Calu3 (cell line): ENCODE data around the gene SETBP1. TPM values are rescaled to one million over a fixed set of nuclear protein-coding genes. Genes with fewer than 3 reads are reported as not detected.

ENCODE experiments used
- BruUV-seq: library from RNA; stranded (reverse); fragments of 400-500 nt; replicated peaks from 2 replicates; lab custom pipeline; 2021; lab: Mats Ljungman, UMichigan
- CTCF ChIA-PET: fragments of 300-600 bp; sonication (Branson Sonifier 250); formaldehyde crosslinking; loops from one replicate; lab custom pipeline; 2022; ENCODE audit warnings: antibody characterized with exemption; lab: Charles Lee
- DNase-seq: peaks from one replicate; pipeline ENCODE4 v3.0.0; 2022
- H3K27ac Mint-ChIP-seq: one replicate; pipeline ENCODE4 v1.8.0; 2022; ENCODE audit warnings: mixed read lengths; ENCODE audit not compliant: unreplicated experiment
- H3K27me3 Mint-ChIP-seq: one replicate; pipeline ENCODE4 v1.8.0; 2022; ENCODE audit warnings: mixed read lengths; ENCODE audit not compliant: unreplicated experiment
- H3K36me3 Mint-ChIP-seq: one replicate; pipeline ENCODE4 v1.8.0; 2022; ENCODE audit warnings: mild to moderate bottlenecking, moderate library complexity, mixed read lengths; ENCODE audit not compliant: insufficient read depth, unreplicated experiment
- H3K4me1 Mint-ChIP-seq: one replicate; pipeline ENCODE4 v1.8.0; 2022; ENCODE audit warnings: mild to moderate bottlenecking, low read depth, mixed read lengths; ENCODE audit not compliant: unreplicated experiment
- H3K4me3 Mint-ChIP-seq: one replicate; pipeline ENCODE4 v1.8.0; 2022; ENCODE audit warnings: mild to moderate bottlenecking, low read depth, moderate library complexity, mixed read lengths; ENCODE audit not compliant: unreplicated experiment
- H3K9me3 Mint-ChIP-seq: one replicate; pipeline ENCODE4 v1.8.0; 2022; ENCODE audit warnings: low read depth, mixed read lengths; ENCODE audit not compliant: unreplicated experiment
- intact Hi-C: fragments of 100-400 bp; cut with micrococcal nuclease; formaldehyde crosslinking; loops from one replicate; pipeline ENCODE4 v1.10.0; 2022; ENCODE audit not compliant: unreplicated experiment
- total RNA-seq: library from RNA; stranded (reverse); gene quantifications from 2 replicates; pipeline ENCODE4 v1.2.3, GENCODE V29; 2022
- TF ChIP-seq, protein P1 (sequence below): fragments of 200-600 bp; IDR thresholded peaks from one replicate; pipeline ENCODE4 v1.8.0; 2022; ENCODE audit warnings: antibody characterized with exemption; ENCODE audit not compliant: unreplicated experiment

SETBP1 gene
- total RNA-seq, 1 experiment from 2014 or later: 6.0 TPM

DNA sequence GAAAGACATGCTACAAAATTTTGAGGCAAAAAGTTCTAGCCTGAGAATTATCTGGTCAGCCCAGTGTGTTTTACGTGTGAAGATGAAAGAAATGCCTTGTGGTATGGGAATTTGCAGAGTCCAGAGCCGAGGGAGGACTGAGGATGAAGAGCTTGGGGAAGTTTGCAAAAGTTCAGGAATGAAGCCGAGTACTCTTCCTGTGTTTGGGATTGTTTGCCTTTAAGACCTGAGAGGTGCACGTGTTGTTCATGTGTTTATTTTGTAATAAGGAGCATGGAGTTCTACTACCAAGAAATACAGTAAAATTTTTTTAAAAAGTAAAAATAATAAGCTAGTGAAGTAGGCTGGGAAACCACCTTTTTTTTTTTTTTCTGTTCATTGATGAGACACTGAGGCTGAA, 14.8 kb downstream of the SETBP1 start:
- Mint-ChIP-seq H3K4me1 (peaks cover 13% of the 10 kb centered on the region), H3K36me3 (no peaks in the 10 kb centered on the region), H3K4me3 (no peak overlapping the region), H3K27ac (no peak overlapping the region), H3K27me3 (no peaks in the 10 kb centered on the region), H3K9me3 (no peaks in the 10 kb centered on the region)
- intact Hi-C loops: no loop called here
- CTCF ChIA-PET: no interaction called here
- no peak for DNase-seq
- TF ChIP-seq, protein P1, sequence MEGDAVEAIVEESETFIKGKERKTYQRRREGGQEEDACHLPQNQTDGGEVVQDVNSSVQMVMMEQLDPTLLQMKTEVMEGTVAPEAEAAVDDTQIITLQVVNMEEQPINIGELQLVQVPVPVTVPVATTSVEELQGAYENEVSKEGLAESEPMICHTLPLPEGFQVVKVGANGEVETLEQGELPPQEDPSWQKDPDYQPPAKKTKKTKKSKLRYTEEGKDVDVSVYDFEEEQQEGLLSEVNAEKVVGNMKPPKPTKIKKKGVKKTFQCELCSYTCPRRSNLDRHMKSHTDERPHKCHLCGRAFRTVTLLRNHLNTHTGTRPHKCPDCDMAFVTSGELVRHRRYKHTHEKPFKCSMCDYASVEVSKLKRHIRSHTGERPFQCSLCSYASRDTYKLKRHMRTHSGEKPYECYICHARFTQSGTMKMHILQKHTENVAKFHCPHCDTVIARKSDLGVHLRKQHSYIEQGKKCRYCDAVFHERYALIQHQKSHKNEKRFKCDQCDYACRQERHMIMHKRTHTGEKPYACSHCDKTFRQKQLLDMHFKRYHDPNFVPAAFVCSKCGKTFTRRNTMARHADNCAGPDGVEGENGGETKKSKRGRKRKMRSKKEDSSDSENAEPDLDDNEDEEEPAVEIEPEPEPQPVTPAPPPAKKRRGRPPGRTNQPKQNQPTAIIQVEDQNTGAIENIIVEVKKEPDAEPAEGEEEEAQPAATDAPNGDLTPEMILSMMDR: no peak
- no TSS peak for BruUV-seq

GRCh38 chr18:44696892-44697291, 16.2 kb downstream of the SETBP1 start:
- intact Hi-C loops: no loop called here
- Mint-ChIP-seq H3K9me3 (no peaks in the 10 kb centered on the region), H3K27ac (no peak overlapping the region), H3K27me3 (no peaks in the 10 kb centered on the region), H3K4me3 (peak overlapping the region; percentile 6), H3K36me3 (no peaks in the 10 kb centered on the region), H3K4me1 (peaks cover 13% of the 10 kb centered on the region)
- CTCF ChIA-PET: interaction anchor here (0.7 kb wide), 1 partner anchor 21 kb away, joined by 3 read pairs; no protein-coding TSS in a partner anchor
- peak; percentile 30 for DNase-seq
- BruUV-seq: no TSS peak
- TF ChIP-seq, protein P1: no peak

GRCh38 chr18:44697315-44697714, 16.6 kb downstream of the SETBP1 start:
- H3K4me3 Mint-ChIP-seq: peak overlapping the region; percentile 6
- no peak overlapping the region for H3K27ac Mint-ChIP-seq
- H3K9me3 Mint-ChIP-seq: no peaks in the 10 kb centered on the region
- CTCF ChIA-PET: no interaction called here
- peaks cover 13% of the 10 kb centered on the region for H3K4me1 Mint-ChIP-seq
- H3K36me3 Mint-ChIP-seq: no peaks in the 10 kb centered on the region
- no peaks in the 10 kb centered on the region for H3K27me3 Mint-ChIP-seq
- TF ChIP-seq, protein P1: no peak
- BruUV-seq: no TSS peak
- intact Hi-C loops: no loop called here
- no peak for DNase-seq

DNA sequence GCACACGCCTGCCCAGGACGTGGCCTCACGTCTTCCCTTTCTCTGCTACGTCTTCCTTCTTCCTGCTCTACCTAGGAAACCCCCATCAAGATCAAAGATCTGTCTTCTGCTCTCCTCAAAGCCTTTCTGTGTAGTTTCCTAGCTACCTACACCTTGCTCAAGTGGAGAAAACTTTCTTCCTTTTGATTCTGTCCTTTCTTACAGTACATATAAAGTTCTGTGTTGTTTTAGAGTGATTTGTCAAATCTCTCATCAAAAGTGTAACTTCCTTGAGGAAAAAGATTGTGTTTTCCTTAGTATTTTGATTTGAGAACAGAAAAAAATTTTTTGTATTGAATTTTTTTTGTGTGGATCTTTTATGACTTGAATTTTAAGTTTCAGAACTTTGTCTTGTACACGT, 17.8 kb downstream of the SETBP1 start:
- no peak overlapping the region for H3K4me3 Mint-ChIP-seq
- H3K27ac Mint-ChIP-seq: peak overlapping the region; percentile 1
- CTCF ChIA-PET: no interaction called here
- no peak for DNase-seq
- H3K36me3 Mint-ChIP-seq: no peaks in the 10 kb centered on the region
- intact Hi-C loops: no loop called here
- H3K9me3 Mint-ChIP-seq: no peaks in the 10 kb centered on the region
- H3K27me3 Mint-ChIP-seq: no peaks in the 10 kb centered on the region
- TF ChIP-seq, protein P1: no peak
- no TSS peak for BruUV-seq
- H3K4me1 Mint-ChIP-seq: peaks cover 13% of the 10 kb centered on the region
